Dendritic cell treated with granulocyte-macrophage colony-stimulating factor and Interleukin-4, amounts not matched to agents 40 ng/mL and 50 ng/mL, for 4 days (primary cell): ENCODE measurements around the gene ZNF844.
"Not testable (repeated sequence)": the region's sequence is repeated elsewhere in the genome, so short reads cannot be mapped to it uniquely, and the experiment has no call there.

ENCODE experiments used
- H3K27ac Mint-ChIP-seq: one replicate; pipeline ENCODE4 v1.8.0; 2022; ENCODE audit warnings: mild to moderate bottlenecking, mixed read lengths
- H3K27me3 Mint-ChIP-seq: one replicate; pipeline ENCODE4 v1.8.0; 2022; ENCODE audit warnings: mild to moderate bottlenecking, mixed read lengths
- H3K36me3 Mint-ChIP-seq: one replicate; pipeline ENCODE4 v1.8.0; 2022; ENCODE audit warnings: low read depth, mixed read lengths
- H3K4me1 Mint-ChIP-seq: one replicate; pipeline ENCODE4 v1.8.0; 2022; ENCODE audit warnings: low read depth, mixed read lengths
- H3K4me3 Mint-ChIP-seq: one replicate; pipeline ENCODE4 v1.8.0; 2022; ENCODE audit warnings: mild to moderate bottlenecking, moderate library complexity, mixed read lengths
- H3K9me3 Mint-ChIP-seq: one replicate; pipeline ENCODE4 v1.8.0; 2022; ENCODE audit warnings: mixed read lengths
- intact Hi-C: fragments of 100-400 bp; cut with micrococcal nuclease; formaldehyde crosslinking; loops from one replicate; pipeline ENCODE4 v1.15.0; 2022

ZNF844 gene

DNA sequence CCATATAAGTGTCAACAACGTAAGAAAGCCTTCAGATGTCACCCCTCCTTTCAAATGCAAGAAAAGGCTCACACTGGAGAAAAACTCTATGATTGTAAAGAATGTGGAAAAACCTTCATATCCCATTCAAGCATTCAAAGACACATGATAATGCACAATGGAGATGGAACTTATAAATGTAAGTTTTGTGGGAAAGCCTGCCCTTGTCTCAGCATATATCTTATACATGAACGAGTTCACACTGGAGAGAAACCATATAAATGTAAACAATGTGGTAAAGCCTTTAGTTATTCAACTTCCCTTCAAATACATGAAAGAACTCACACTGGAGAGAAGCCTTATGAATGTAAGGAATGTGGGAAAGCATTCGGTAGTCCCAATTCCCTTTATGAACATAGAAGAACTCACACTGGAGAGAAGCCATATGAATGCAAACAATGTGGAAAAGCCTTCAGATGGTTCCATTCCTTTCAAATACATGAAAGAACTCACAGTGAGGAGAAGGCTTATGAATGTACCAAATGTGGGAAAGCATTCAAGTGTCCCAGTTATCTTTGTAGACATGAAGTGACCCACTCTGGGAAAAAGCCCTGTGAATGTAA lies 11.1 kb downstream of the ZNF844 start:
- intact Hi-C loops, result no loop called here
- Mint-ChIP-seq H3K36me3 (peaks cover 84% of the 10 kb centered on the region), H3K27me3 (no peaks in the 10 kb centered on the region), H3K9me3 (peaks cover 70% of the 10 kb centered on the region), H3K27ac (no peak overlapping the region), H3K4me1 (no peaks in the 10 kb centered on the region), H3K4me3 (no peak overlapping the region)

DNA sequence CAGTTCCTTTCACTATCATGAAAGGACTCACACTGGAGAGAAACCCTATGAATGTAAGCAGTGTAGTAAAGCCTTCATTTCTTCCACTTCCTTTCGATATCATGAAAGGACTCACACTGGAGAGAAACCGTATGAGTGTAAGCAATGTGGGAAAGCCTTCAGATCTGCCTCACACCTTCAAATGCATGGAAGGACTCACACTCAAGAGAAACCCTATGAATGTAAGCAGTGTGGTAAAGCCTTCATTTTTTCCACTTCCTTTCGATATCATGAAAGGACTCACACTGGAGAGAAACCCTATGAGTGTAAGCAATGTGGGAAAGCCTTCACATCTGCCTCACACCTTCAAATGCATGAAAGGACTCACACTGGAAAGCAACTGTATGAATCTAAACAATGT lies 11.8 kb downstream of the ZNF844 start:
- Mint-ChIP-seq H3K36me3 (peaks cover 78% of the 10 kb centered on the region), H3K9me3 (peaks cover 70% of the 10 kb centered on the region)
- H3K27me3 Mint-ChIP-seq, intact Hi-C loops, H3K27ac Mint-ChIP-seq, H3K4me3 Mint-ChIP-seq, H3K4me1 Mint-ChIP-seq: not testable (repeated sequence)

DNA sequence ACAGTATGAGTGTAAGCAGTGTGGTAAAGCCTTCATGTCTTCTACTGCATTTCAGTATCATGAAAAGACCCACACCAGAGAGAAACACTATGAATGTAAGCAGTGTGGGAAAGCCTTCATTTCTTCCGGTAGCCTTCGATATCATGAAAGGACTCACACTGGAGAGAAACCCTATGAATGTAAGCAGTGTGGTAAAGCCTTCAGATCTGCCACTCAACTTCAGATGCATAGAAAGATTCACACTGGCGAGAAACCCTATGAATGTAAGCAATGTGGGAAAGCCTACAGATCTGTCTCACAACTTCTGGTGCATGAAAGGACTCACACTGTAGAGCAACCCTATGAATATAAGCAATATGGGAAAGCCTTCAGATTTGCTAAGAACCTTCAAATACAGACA lies 12.8 kb downstream of the ZNF844 start:
- Mint-ChIP-seq H3K9me3 (peaks cover 73% of the 10 kb centered on the region), H3K27me3 (no peaks in the 10 kb centered on the region), H3K36me3 (peaks cover 72% of the 10 kb centered on the region), H3K27ac (no peak overlapping the region), H3K4me1 (no peaks in the 10 kb centered on the region), H3K4me3 (no peak overlapping the region)
- intact Hi-C loops, result no loop called here

DNA sequence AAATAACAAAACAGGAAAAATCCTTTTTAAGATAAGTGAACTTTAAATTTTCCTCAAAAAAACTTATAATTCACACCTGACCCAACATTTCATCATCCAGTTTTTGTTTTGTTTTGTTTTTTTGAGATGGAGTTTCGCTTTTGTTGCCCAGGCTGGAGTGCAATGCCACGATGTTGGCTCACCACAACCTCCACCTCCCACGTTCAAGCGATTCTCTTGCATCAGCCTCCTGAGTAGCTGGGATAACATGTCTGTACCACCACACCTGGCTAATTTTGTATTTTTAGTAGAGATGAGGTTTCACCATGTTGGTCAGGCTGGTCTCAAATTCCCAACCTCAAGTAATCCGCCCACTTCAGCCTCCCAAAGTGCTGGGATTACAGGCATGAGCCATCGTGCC lies 18.8 kb downstream of the ZNF844 start:
- H3K27me3 Mint-ChIP-seq, H3K27ac Mint-ChIP-seq, H3K4me3 Mint-ChIP-seq, H3K4me1 Mint-ChIP-seq, intact Hi-C loops: not testable (repeated sequence)
- H3K9me3 Mint-ChIP-seq, result peaks cover 48% of the 10 kb centered on the region
- peaks cover 14% of the 10 kb centered on the region for H3K36me3 Mint-ChIP-seq

DNA sequence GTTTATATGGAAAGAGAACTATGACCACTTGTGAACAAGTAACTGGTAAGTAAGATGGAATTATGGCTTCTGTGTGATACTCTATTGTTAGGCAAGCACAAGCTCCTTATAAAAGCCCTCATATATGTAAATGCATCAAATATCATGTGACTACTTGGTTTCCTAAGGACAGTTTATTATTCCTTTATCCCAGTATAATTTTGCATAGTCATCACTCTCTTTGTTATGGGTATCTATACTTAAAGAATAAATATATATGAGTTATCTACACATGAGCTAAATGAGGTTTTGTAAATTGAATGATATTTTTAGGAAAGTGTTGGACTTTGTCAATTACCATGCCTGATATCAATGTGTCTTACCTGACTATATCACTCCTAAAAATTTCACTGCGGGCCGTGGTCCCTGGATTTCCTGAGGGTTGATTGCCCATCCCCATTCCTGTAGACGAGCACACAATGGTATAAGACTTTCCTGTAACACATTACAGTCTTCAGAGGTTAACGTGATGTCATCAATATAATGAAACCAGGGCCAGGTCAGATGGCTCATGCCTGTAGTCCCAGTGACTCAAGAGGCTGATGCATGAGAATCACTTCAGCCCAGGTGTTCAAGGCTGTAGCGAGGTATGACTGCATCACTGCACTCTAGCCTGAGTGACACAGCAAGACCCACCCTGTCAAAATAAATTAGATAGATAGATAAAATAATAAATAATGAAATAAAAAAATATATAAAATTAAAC lies 20.7 kb downstream of the ZNF844 start:
- H3K27me3 Mint-ChIP-seq, result no peaks in the 10 kb centered on the region

DNA sequence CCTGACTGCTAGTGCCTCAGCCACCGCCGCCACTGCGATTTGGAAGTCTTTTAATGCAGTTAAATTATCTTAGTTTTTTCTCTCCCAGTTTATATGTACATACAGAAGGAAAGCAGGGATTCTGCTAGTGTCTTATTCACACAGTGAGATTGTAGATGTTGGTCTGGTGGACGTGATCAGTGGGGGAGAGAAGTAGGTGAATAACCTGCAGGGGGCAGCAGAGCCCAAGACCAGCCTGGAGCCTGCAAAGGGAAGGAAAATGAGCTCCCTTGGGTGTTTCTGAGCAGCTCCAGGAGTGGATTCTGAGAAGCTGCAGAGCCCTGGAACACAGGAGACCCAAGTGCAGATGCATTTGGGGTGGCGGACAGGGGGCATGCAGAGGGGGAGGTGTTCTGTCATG lies 26.3 kb downstream of the ZNF844 start:
- Mint-ChIP-seq H3K4me1 (peaks cover 14% of the 10 kb centered on the region), H3K9me3 (peaks cover 10% of the 10 kb centered on the region), H3K36me3 (peaks cover 6% of the 10 kb centered on the region), H3K27me3 (no peaks in the 10 kb centered on the region), H3K4me3 (no peak overlapping the region), H3K27ac (peak overlapping the region; percentile 28)
- intact Hi-C loops, result loop anchor here (1.0 kb wide), 1 partner anchor 50 kb away; no protein-coding TSS in a partner anchor

More for the DNA sequence above, 20.7 kb downstream of the ZNF844 start:
- Mint-ChIP-seq H3K36me3 (no peaks in the 10 kb centered on the region), H3K27ac (no peak overlapping the region), H3K4me1 (no peaks in the 10 kb centered on the region), H3K9me3 (peaks cover 34% of the 10 kb centered on the region), H3K4me3 (no peak overlapping the region)
- intact Hi-C loops, result no loop called here

DNA sequence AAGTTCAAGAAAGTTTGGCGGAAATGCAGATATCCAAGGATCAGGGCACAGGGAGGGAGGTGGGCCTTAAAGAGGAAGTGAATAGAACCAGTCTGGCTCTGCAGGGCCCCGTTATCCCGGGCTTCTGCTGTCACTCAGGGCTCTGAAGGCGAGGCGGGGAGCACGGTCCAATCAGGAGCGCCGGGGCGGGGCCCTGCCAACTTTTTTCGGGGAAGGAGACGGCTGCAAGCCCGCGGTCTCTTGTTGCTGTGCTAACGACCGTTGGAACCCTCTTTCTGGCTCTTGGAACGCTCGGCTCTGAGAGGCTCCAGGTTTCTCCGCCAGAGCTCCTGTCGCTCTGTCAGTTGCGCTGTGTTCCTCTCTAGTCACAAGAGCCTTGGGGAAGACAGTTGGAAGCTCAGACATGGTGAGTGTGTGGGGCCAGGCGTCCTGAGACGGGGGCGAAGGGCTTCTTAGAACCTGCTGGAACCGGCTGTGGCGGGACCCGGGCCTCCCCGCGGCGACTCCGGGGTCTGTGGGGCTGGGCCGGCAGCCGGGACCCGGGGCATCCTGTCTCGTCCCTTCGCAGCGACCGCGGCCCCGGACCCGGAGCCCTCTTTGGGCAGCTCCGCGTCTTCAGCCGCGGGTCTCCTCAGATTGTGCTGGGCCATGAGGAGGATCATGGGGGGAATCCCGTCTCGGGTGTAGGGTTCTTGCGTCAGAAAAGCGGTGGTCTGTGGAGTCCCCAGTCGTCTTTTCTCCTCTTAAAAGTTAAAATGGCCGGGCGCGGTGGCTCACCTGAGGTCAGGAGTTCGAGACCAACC lies 27.7 kb downstream of the ZNF844 start:
- H3K36me3 Mint-ChIP-seq, result peaks cover 13% of the 10 kb centered on the region

DNA sequence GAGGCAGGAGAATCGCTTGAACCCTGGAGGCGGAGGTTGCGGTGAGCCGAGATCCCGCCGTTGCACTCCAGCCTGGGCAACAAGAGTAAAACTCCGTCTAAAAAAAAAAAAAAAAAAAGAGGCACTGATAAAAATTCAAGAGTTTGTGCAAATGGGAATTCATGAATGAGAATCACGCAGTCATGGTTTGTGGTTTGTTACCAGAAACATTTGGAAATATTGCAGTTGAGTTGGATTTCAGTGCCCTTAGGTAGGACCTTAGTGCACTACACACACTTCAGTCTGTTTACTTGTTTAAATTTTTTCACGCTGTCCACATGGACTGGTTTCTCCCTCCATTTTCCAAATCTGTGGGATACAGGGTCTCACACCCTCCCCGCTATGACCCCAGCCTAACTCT lies 28.4 kb downstream of the ZNF844 start:
- Mint-ChIP-seq H3K27me3 (no peaks in the 10 kb centered on the region), H3K36me3 (peaks cover 17% of the 10 kb centered on the region), H3K4me3 (peak overlapping the region; percentile 84), H3K4me1 (peaks cover 16% of the 10 kb centered on the region), H3K27ac (peak overlapping the region; percentile 81), H3K9me3 (peaks cover 23% of the 10 kb centered on the region)
- intact Hi-C loops, result loop anchor here (1.0 to 2.0 kb wide), 2 partner anchors 28 to 169 kb away; partner anchors contain the start of gene ZNF844

More for the DNA sequence above, 27.7 kb downstream of the ZNF844 start:
- H3K27me3 Mint-ChIP-seq, result no peaks in the 10 kb centered on the region
- peaks cover 14% of the 10 kb centered on the region for H3K4me1 Mint-ChIP-seq
- peaks cover 22% of the 10 kb centered on the region for H3K9me3 Mint-ChIP-seq
- H3K4me3 Mint-ChIP-seq, result peak overlapping the region; percentile 84
- peak overlapping the region; percentile 81 for H3K27ac Mint-ChIP-seq
- intact Hi-C loops, result loop anchor here (1.0 to 2.0 kb wide), 2 partner anchors 27 to 168 kb away; partner anchors contain the start of gene ZNF844

DNA sequence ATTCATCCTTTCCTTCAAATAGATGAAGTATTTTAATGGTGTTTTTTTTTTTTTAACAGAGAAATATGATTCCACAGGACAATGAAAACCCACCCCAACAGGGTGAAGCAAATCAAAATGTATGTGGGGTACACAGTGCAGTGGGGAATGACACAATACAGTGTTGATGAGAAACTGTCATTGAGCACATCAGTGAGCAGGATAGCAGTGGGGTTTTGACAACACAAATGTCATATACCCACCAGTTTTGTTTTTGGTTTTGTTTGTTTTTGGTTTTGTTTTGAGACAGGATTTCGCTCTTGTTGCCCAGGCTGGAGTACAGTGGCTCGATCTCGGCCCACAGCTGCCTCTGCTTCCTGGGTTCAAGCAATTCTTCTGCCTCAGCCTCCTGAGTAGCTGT lies 29.2 kb downstream of the ZNF844 start:
- Mint-ChIP-seq H3K27ac (no peak overlapping the region), H3K4me3 (no peak overlapping the region), H3K9me3 (peaks cover 29% of the 10 kb centered on the region), H3K4me1 (peaks cover 19% of the 10 kb centered on the region), H3K27me3 (no peaks in the 10 kb centered on the region), H3K36me3 (peaks cover 23% of the 10 kb centered on the region)
- intact Hi-C loops, result loop anchor here (2.0 kb wide), 1 partner anchor 29 kb away; the partner anchor contains the start of gene ZNF844

DNA sequence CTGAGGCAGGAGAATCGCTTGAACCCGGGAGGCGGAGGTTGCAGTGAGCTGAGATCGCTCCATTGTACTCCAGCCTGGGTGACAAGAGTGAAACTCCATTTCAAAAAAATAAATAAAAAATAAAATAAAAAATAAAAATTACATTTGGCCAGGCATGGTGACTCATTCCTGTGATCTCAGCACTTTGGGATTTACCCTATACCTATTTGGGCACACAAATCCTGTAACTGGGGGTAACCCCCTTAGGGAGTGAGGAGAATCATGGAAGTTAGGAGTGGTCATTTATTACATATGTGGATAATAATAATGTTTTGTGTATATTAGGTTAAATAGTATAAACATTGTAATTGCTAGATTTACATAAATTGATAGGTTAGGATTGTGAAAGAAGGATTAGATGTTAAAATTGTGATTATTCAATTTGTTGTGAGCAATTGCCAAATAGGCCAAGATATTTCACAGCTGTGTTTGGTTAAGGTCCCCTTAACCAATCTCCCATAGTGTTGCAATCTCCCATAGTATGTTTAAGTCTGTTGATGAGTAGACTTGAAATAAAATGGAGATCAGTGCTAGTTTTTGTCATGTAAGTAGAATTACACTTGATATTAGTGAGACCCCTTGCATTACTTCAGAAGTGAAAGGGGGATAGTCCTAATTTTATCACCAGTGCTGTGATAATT lies 30.7 kb downstream of the ZNF844 start:
- peaks cover 19% of the 10 kb centered on the region for H3K4me1 Mint-ChIP-seq
- H3K27ac Mint-ChIP-seq, result no peak overlapping the region
- H3K4me3 Mint-ChIP-seq, result no peak overlapping the region
- intact Hi-C loops, result no loop called here
- peaks cover 23% of the 10 kb centered on the region for H3K36me3 Mint-ChIP-seq
- no peaks in the 10 kb centered on the region for H3K27me3 Mint-ChIP-seq
- peaks cover 44% of the 10 kb centered on the region for H3K9me3 Mint-ChIP-seq

DNA sequence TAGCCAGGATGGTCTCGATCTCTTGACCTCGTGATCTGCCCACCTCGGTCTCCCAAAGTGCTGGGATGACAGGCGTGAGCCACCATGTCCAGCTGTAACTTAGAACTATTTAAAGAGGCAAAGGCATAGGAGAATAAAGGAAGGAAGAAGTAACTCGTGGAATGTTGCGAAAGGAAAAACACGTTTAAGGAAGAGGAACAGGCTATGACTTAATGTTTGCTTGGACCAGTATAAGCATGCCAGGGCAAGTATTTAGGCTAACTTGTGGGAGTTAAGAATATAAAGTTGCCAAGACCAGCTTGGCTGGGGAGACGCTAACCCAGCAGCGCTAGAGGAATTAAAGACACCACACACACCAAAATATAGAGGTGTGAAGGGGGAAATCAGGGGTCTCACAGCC lies 33.5 kb downstream of the ZNF844 start:
- peaks cover 10% of the 10 kb centered on the region for H3K4me1 Mint-ChIP-seq
- H3K27me3 Mint-ChIP-seq, result no peaks in the 10 kb centered on the region
- H3K4me3 Mint-ChIP-seq, result no peak overlapping the region
- peaks cover 33% of the 10 kb centered on the region for H3K36me3 Mint-ChIP-seq
- intact Hi-C loops, result no loop called here
- peaks cover 49% of the 10 kb centered on the region for H3K9me3 Mint-ChIP-seq
- no peak overlapping the region for H3K27ac Mint-ChIP-seq

DNA sequence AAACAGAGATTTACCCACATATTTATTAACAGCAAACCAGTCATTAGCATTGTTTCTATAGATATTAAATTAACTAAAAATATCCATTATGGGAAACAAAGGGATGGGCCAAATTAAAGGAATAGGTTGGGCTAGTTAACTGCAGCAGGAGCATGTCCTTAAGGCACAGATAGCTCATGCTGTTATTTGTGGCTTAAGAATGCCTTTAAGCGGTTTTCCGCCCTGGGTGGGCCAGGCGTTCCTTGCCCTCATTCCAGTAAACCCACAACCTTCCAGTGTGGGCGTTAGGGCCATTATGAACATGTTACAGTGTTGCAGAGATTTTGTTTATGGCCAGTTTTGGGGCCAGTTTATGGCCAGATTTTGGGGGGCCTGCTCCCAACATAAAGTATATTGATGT lies 39.4 kb downstream of the ZNF844 start:
- H3K27me3 Mint-ChIP-seq, intact Hi-C loops, H3K4me3 Mint-ChIP-seq, H3K4me1 Mint-ChIP-seq, H3K27ac Mint-ChIP-seq: not testable (repeated sequence)
- H3K9me3 Mint-ChIP-seq, result peaks cover 38% of the 10 kb centered on the region
- H3K36me3 Mint-ChIP-seq, result peaks cover 22% of the 10 kb centered on the region

DNA sequence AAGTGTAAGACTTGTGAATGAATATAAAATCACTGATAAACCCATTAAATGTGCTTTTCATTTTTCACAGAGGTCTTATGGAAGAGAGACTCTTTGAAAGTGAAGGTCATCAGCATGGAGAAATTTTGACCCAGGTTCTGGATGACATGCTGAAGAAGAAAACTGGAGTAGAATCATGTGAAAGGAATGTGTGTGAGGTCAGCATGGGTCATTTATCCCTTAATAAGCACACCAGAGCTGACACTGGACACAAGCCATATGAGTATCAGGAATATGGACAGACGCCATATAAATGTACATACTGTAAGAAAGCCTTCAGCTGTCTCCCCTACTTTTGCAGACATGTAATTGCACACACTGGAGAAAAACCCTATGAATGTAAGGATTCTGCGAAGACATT lies 46.6 kb downstream of the ZNF844 start:
- peaks cover 67% of the 10 kb centered on the region for H3K36me3 Mint-ChIP-seq
- intact Hi-C loops, result no loop called here
- H3K4me3 Mint-ChIP-seq, result no peak overlapping the region
- no peaks in the 10 kb centered on the region for H3K27me3 Mint-ChIP-seq
- H3K4me1 Mint-ChIP-seq, result no peaks in the 10 kb centered on the region
- peaks cover 81% of the 10 kb centered on the region for H3K9me3 Mint-ChIP-seq
- H3K27ac Mint-ChIP-seq, result no peak overlapping the region
